Small intestine (tissue), 16 donors: Measurements from ENCODE around the gene MBTPS2. TPM values are rescaled to one million over a fixed set of nuclear protein-coding genes. Genes with fewer than 3 reads are reported as not detected.

Experiments used
- DNase-seq, 2 donors: peaks; one replicate each; pipeline versions ENCODE4 v3.0.0 to v3.0.0-alpha.2; 2013
- FAIRE-seq: peaks from 2 replicates; lab custom pipeline; 2012; peaks lifted over from hg19 to GRCh38; lab: Jason Lieb, UNC
- H3K27ac ChIP-seq, 3 donors: one replicate each; pipeline ENCODE4 v1.5.1; 2013; ENCODE audit warnings: low read length in 2 of 3, mild to moderate bottlenecking in 2 of 3, control low read depth in 1 of 3, inconsistent platforms in 1 of 3, low read depth in 1 of 3, moderate library complexity in 1 of 3
- H3K27me3 ChIP-seq, 3 donors: one replicate each; pipeline ENCODE4 v1.6.1; 2013; ENCODE audit warnings: low read length in 3 of 3, inconsistent platforms in 1 of 3; ENCODE audit not compliant: control insufficient read depth in 3 of 3, insufficient read depth in 3 of 3
- H3K36me3 ChIP-seq, 3 donors: one replicate each; pipeline ENCODE4 v1.6.1; 2013; ENCODE audit warnings: low read length in 3 of 3, inconsistent platforms in 1 of 3, low read depth in 1 of 3, mild to moderate bottlenecking in 1 of 3, moderate library complexity in 1 of 3; ENCODE audit not compliant: control insufficient read depth in 3 of 3, insufficient read depth in 2 of 3
- H3K4me1 ChIP-seq, 3 donors: one replicate each; pipeline ENCODE4 v1.6.1; 2013; ENCODE audit warnings: low read length in 2 of 3, inconsistent platforms in 1 of 3, low read depth in 1 of 3, mild to moderate bottlenecking in 1 of 3, moderate library complexity in 1 of 3; ENCODE audit not compliant: control insufficient read depth in 3 of 3, insufficient read depth in 2 of 3
- H3K4me3 ChIP-seq, 3 donors: one replicate each; pipeline ENCODE4 v1.5.1; 2013; ENCODE audit warnings: low read length in 3 of 3, control low read depth in 1 of 3, inconsistent platforms in 1 of 3, low read depth in 1 of 3, mild to moderate bottlenecking in 1 of 3, moderate library complexity in 1 of 3
- H3K9me3 ChIP-seq, 2 donors: one replicate each; pipeline ENCODE4 v1.6.1; 2013; ENCODE audit warnings: low read depth in 1 of 2, low read length in 1 of 2; ENCODE audit not compliant: control insufficient read depth in 2 of 2, insufficient read depth in 1 of 2
- WGBS, 3 donors: extraction: QIAGEN DNeasy Blood & Tissue Kit; methylation state at CpG; one replicate each; pipeline ENCODE4 v1.1.7; 2013; 5-methylcytosine and 5-hydroxymethylcytosine counted together
- long read RNA-seq, 10 donors: transcript quantifications; one replicate each; lab custom pipeline, GENCODE V29; 2026
- polyA plus RNA-seq, 4 donors: library from polyadenylated mRNA; stranded (reverse) in 3 of 4; unstranded in 1 of 4; fragments of 200-250 nt in 3 of 4; fragments of 120-200 nt in 1 of 4; gene quantifications; one replicate each; pipeline versions ENCODE4 v1.2.1 to v1.2.3, GENCODE V29; 2013
- donor health status: healthy with polysubstance abuse.
- donor health status: control.
- donor health status: control.
- donor health status: Bipolar disorder and iron deficiency.
- donor health status: healthy.

The MBTPS2 gene
- 10 to 100 TPM in 1 of 4 donors, 1 to 10 TPM in 1, under 1 TPM in 2; 0.54 to 21.5 (median 3.1) TPM for polyA plus RNA-seq
- long read RNA-seq, donor 1, full-length matches to known transcripts, result 5 of 5 reads
- long read RNA-seq, donor 1, partial matches to known transcripts, result 0 of 5 reads
- long read RNA-seq, donor 1, other reads (novel, unspliced or antisense), result 0 of 5 reads
- long read RNA-seq, donor 2, full-length matches to known transcripts, result 6 of 6 reads
- long read RNA-seq, donor 2, partial matches to known transcripts, result 0 of 6 reads
- long read RNA-seq, donor 2, other reads (novel, unspliced or antisense), result 0 of 6 reads
- long read RNA-seq, donor 3, full-length matches to known transcripts, result 4 of 9 reads
- long read RNA-seq, donor 3, partial matches to known transcripts, result 5 of 9 reads
- long read RNA-seq, donor 3, other reads (novel, unspliced or antisense), result 0 of 9 reads
- long read RNA-seq, donor 4, result 0 reads
- long read RNA-seq, donor 5, result 0 reads
- long read RNA-seq, donor 6, full-length matches to known transcripts, result 9 of 9 reads
- long read RNA-seq, donor 6, partial matches to known transcripts, result 0 of 9 reads
- long read RNA-seq, donor 6, other reads (novel, unspliced or antisense), result 0 of 9 reads
- long read RNA-seq, donor 7, full-length matches to known transcripts, result 4 of 4 reads
- long read RNA-seq, donor 7, partial matches to known transcripts, result 0 of 4 reads
- long read RNA-seq, donor 7, other reads (novel, unspliced or antisense), result 0 of 4 reads
- long read RNA-seq, donor 8, result 0 reads
- long read RNA-seq, donor 9, full-length matches to known transcripts, result 1 of 1 reads
- long read RNA-seq, donor 9, partial matches to known transcripts, result 0 of 1 reads
- long read RNA-seq, donor 9, other reads (novel, unspliced or antisense), result 0 of 1 reads
- long read RNA-seq, donor 10, full-length matches to known transcripts, result 7 of 7 reads
- long read RNA-seq, donor 10, partial matches to known transcripts, result 0 of 7 reads
- long read RNA-seq, donor 10, other reads (novel, unspliced or antisense), result 0 of 7 reads

- peak within 1 kb of the TSS; percentile 57 to 89 (median 70) for H3K4me3 ChIP-seq
- H3K27me3 ChIP-seq, result no peaks in the 10 kb centered on the region
- peaks cover 0 to 4% (median 0%) of the 10 kb centered on the region in 3 donors for H3K36me3 ChIP-seq
- DNase-seq (peak; percentile 84 to 92), FAIRE-seq (no peak)
- H3K27ac ChIP-seq, result peak within 1 kb of the TSS; percentile 59 to 95 (median 83)
- H3K4me1 ChIP-seq, result no peaks in the 10 kb centered on the region
- 0 to 23% (median 11%) methylated on average over 28 to 61 of the region's 61 CpGs for WGBS, 3 donors
- H3K9me3 ChIP-seq, result no peaks in the 10 kb centered on the region
Measured at GRCh38 chrX:21839334-21840192, at the start of gene MBTPS2. TSS of gene MBTPS2 (plus strand) at chrX:21839617. CDS start at chrX:21839735, 118 bp downstream.

DNA sequence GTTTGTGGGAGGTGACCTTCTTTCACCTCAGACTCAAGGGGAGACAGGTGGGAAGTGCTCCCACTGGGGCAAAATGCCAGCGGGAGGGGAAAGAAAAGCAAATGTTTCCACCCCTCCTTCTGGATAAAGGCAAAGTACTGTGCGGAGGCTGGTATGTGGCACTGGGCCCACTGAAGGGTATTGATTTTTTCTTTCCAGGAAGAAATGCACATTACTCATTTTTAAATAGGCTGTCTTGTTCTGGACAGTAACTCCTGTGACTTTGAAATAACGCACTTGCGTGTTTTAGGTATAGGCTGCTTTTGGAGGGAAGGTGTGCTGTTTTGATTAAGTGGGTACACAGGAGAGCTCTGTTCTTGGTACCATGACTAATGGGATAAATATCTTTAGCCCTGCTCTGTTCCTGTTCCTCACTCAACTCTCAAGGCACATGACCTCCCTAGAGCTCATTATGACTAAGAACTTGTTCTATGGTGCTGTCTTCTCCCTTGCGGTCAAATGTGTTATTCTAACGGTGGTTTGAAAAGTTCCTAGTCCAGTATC is 40.7 kb upstream of the MBTPS2 start:
- Histone ChIP-seq H3K4me3 (no peak overlapping the region), H3K36me3 (no peaks in the 10 kb centered on the region), H3K27ac (no peak overlapping the region), H3K27me3 (peaks cover 0 to 2% (median 0%) of the 10 kb centered on the region in 3 donors), H3K4me1 (peaks cover 0 to 18% (median 0%) of the 10 kb centered on the region in 3 donors), H3K9me3 (no peaks in the 10 kb centered on the region)
- FAIRE-seq (no peak), DNase-seq (peak; percentile 1 to 19)
- WGBS, 3 donors, result 19 to 56% (median 55%) methylated on average over 6 of the region's 6 CpGs

DNA sequence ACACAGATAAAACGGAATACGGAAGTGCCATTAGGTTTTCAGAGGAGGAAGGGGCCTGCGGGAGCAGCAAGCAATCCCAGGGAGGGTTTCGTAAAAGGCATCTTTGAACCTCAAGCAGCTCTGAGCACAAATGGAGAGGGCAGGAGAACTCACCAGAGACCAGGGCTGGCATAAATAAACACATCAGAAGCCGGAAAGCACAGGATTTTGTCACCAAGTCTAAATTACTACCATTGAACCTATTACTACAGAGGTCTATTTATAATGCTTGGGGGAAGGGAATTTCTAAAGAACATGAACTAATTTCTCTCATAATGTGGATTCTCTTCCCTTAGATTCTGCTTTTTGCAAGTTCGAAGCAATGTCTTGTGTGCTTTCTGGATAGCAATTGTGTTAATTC is 39.6 kb upstream of the MBTPS2 start:
- H3K9me3 ChIP-seq, result no peaks in the 10 kb centered on the region
- no peak overlapping the region for H3K4me3 ChIP-seq
- H3K36me3 ChIP-seq, result no peaks in the 10 kb centered on the region
- FAIRE-seq, result no peak
- DNase-seq, result no peak
- H3K4me1 ChIP-seq, result peaks cover 0 to 25% (median 0%) of the 10 kb centered on the region in 3 donors
- H3K27me3 ChIP-seq, result peaks cover 0 to 2% (median 0%) of the 10 kb centered on the region in 3 donors
- WGBS, 3 donors, result 76 to 92% (median 81%) methylated on average over 6 of the region's 6 CpGs
- no peak overlapping the region for H3K27ac ChIP-seq

GRCh38 chrX:21800344-21800770 is 39.1 kb upstream of the MBTPS2 start:
- FAIRE-seq, result no peak
- H3K4me1 ChIP-seq, result peaks cover 0 to 25% (median 0%) of the 10 kb centered on the region in 3 donors
- H3K9me3 ChIP-seq, result no peaks in the 10 kb centered on the region
- H3K36me3 ChIP-seq, result no peaks in the 10 kb centered on the region
- peaks cover 0 to 2% (median 0%) of the 10 kb centered on the region in 3 donors for H3K27me3 ChIP-seq
- WGBS, 3 donors, result 0 to 15% (median 9%) methylated on average over 1 of the region's 1 CpG
- no peak for DNase-seq
- no peak overlapping the region for H3K27ac ChIP-seq
- H3K4me3 ChIP-seq, result no peak overlapping the region

DNA sequence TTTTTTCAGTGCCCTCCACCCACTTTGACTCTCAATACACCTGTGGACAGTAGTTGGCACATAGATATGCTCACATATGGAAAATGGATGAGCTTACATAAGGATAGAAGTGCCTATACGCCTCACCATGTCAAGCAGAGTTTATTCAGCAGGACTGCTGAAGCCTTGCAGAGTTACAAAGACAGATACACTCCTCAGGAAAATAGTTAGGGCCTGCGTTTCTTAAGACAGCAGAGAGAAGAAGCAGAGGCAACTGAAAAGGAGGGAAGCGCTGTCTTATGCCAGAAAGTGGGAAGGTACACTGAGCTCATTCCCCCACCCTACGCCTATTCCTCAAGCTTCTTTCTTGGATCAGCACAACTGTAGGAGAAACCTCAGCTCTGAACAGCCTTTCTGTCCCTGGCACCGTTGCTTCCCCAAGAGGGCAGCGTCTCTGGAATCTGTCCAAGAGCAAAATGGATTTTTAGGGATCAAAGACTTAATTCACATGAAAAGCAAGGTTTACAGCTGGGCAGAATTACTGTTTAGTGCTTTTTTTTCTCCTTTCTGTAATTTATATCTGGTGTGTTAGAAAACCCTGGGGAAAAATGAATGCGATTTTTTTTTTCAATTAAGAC is 37.3 kb upstream of the MBTPS2 start:
- DNase-seq (no peak), FAIRE-seq (no peak)
- Histone ChIP-seq H3K4me3 (no peak overlapping the region), H3K27me3 (peaks cover 0 to 2% (median 0%) of the 10 kb centered on the region in 3 donors), H3K9me3 (no peaks in the 10 kb centered on the region), H3K27ac (peak overlapping the region in 1 of 3 donors; percentile 4), H3K36me3 (no peaks in the 10 kb centered on the region), H3K4me1 (peaks cover 0 to 25% (median 0%) of the 10 kb centered on the region in 3 donors)
- 47 to 58% (median 48%) methylated on average over 7 of the region's 7 CpGs for WGBS, 3 donors

- Histone ChIP-seq H3K9me3 (no peaks in the 10 kb centered on the region), H3K36me3 (no peaks in the 10 kb centered on the region), H3K27ac (no peak overlapping the region), H3K27me3 (peaks cover 0 to 2% (median 0%) of the 10 kb centered on the region in 3 donors), H3K4me3 (no peak overlapping the region), H3K4me1 (peaks cover 0 to 25% (median 0%) of the 10 kb centered on the region in 3 donors)
- FAIRE-seq (no peak), DNase-seq (no peak)
Measured at GRCh38 chrX:21802839-21803238, 36.6 kb upstream of the MBTPS2 start.

- FAIRE-seq, result no peak
- H3K27ac ChIP-seq, result no peak overlapping the region
Measured at GRCh38 chrX:21806691-21807090, 32.7 kb upstream of the MBTPS2 start.

More at GRCh38 chrX:21806691-21807090, 32.7 kb upstream of the MBTPS2 start:
- H3K36me3 ChIP-seq, result no peaks in the 10 kb centered on the region
- no peaks in the 10 kb centered on the region for H3K27me3 ChIP-seq
- DNase-seq, result peak; percentile 9 to 27
- no peak overlapping the region for H3K4me3 ChIP-seq
- H3K9me3 ChIP-seq, result peaks cover 0 to 4% of the 10 kb centered on the region in 2 donors
- H3K4me1 ChIP-seq, result peaks cover 0 to 15% (median 0%) of the 10 kb centered on the region in 3 donors
